Activated CD8-positive, alpha-beta memory T cell treated with anti-CD3 and anti-CD28 coated beads for 1 hour (primary cell): ENCODE results near the gene TNNI2.

ENCODE experiments used
- DNase-seq, 2 donors: peaks; one replicate each; pipeline ENCODE4 v3.0.0-alpha.2; 2020; ENCODE audit warnings: low read depth in 1 of 2; ENCODE audit errors: extremely low read depth in 1 of 2

Gene TNNI2

GRCh38 chr11:1857064-1857463, 18.3 kb downstream of the TNNI2 start:
- no peak for DNase-seq

GRCh38 chr11:1858154-1858553, 19.4 kb downstream of the TNNI2 start:
- no peak for DNase-seq

- no peak for DNase-seq
Observed at GRCh38 chr11:1858576-1858975, 19.8 kb downstream of the TNNI2 start.

- DNase-seq: no peak
Observed at GRCh38 chr11:1859004-1859403, 20.2 kb downstream of the TNNI2 start.

- no peak for DNase-seq
Observed at GRCh38 chr11:1860108-1860507, 21.3 kb downstream of the TNNI2 start.

GRCh38 chr11:1861435-1862411, 22.9 kb downstream of the TNNI2 start:
- no peak for DNase-seq

- DNase-seq: no peak
Observed at GRCh38 chr11:1862588-1863351, 24.0 kb downstream of the TNNI2 start.

GRCh38 chr11:1863352-1864216, 24.8 kb downstream of the TNNI2 start:
- no peak for DNase-seq

- no peak for DNase-seq
Observed at GRCh38 chr11:1864231-1864630, 25.4 kb downstream of the TNNI2 start.

- no peak for DNase-seq
Observed at GRCh38 chr11:1864831-1865665, 26.3 kb downstream of the TNNI2 start.

- no peak for DNase-seq
Observed at GRCh38 chr11:1866226-1866625, 27.4 kb downstream of the TNNI2 start.

- no peak for DNase-seq
Observed at GRCh38 chr11:1866776-1867175, 28.0 kb downstream of the TNNI2 start.

- DNase-seq: no peak
Observed at GRCh38 chr11:1867381-1867780, 28.6 kb downstream of the TNNI2 start.

GRCh38 chr11:1868056-1868635, 29.4 kb downstream of the TNNI2 start:
- no peak for DNase-seq

GRCh38 chr11:1868636-1869291, 30.0 kb downstream of the TNNI2 start:
- DNase-seq: no peak

GRCh38 chr11:1869427-1870325, 30.9 kb downstream of the TNNI2 start:
- DNase-seq: no peak

- DNase-seq: no peak
Observed at GRCh38 chr11:1870326-1870696, 31.5 kb downstream of the TNNI2 start.
